GM23248 (cell line): ENCODE measurements around the gene GOLGA2.

Source experiments
- EZH2 ChIP-seq: fragments of 200-600 bp; sonication (generic); IDR thresholded peaks from 2 replicates; pipeline ENCODE4 v1.6.1; 2018; ENCODE audit warnings: antibody characterized with exemption, mild to moderate bottlenecking; ENCODE audit not compliant: insufficient read depth, poor library complexity, severe bottlenecking
- EZH2phosphoT487 ChIP-seq: fragments of 200-600 bp; sonication (generic); IDR thresholded peaks from 2 replicates; pipeline ENCODE4 v1.6.1; 2018; ENCODE audit warnings: antibody characterized with exemption, moderate library complexity, mild to moderate bottlenecking, low read depth; ENCODE audit not compliant: insufficient read depth

DNA sequence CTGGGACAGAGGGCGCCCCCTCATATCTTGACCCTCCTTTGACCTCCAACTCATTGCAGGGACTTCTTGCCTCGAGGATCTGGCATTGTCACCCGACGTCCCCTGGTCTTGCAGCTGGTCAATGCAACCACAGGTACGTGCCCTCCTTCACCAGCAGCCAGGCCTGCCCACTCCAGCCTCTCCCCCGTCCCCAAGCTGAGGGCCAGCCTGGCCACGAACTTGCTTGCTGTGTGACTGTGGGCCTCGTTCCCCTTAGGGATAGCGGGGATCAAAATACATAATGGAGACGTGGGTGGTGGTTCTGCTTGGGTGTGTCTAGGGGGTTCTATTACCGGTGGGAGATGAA, 57.7 kb downstream of the GOLGA2 start:
- TF ChIP-seq EZH2: no peak
- no peak for TF ChIP-seq EZH2phosphoT487
